SK-N-MC (cell line): ENCODE results near the gene CSTPP1.

ENCODE experiments used
- EZH2 ChIP-seq: fragments of 200-600 bp; sonication (generic); IDR thresholded peaks from one replicate; pipeline ENCODE4 v1.6.1; 2017; ENCODE audit warnings: antibody characterized with exemption
- FOXP2 ChIP-seq: optimal IDR thresholded peaks from 2 replicates; pipeline ENCODE3; 2011; ENCODE audit warnings: mild to moderate bottlenecking, moderate library complexity; ENCODE audit not compliant: insufficient read depth; ENCODE audit errors: extremely low read length, control extremely low read depth
- POLR2AphosphoS5 ChIP-seq: IDR thresholded peaks from 2 replicates; pipeline ENCODE4 v1.6.1; 2012; ENCODE audit warnings: mild to moderate bottlenecking, low read depth, low read length, borderline replicate concordance

DNA sequence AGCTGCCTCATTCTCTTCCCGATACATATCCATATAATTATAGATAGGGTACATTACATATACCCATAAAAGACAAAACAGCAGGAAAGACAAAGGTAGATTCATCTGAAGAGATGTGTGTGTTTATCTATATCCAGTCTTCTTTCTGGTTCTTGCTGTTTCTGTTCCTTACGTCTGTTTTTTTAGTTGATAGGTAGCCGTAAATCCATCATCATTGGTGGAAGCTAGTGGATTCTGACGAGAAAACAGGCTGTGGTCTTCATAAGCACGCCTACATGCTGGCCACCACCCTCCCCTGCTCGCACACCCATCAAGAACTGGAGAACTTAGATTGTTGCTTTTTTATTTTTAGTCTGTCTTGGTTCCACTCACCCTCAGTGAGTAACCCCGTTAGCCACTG, 188.5 kb downstream of the CSTPP1 start:
- TF ChIP-seq EZH2 (no peak), POLR2AphosphoS5 (no peak), FOXP2 (no peak)
